Mesenchymal stem cell (in vitro differentiated cells and primary cell): ENCODE data around the gene WDR93.
A peak's percentile ranks its signal among the peaks of the same experiment; 100 is the strongest.

Experiments used
- DNase-seq: peaks from one replicate; pipeline ENCODE4 v3.0.0-alpha.2; 2013
- H2AFZ ChIP-seq: one replicate; pipeline ENCODE4 v1.6.1; 2013; ENCODE audit warnings: low read depth, mild to moderate bottlenecking, control low read depth, inconsistent platforms, low read length, moderate library complexity
- H2AK5ac ChIP-seq: 2 replicates; pipeline ENCODE4 v1.6.1; 2013; ENCODE audit warnings: low read length, moderate library complexity, mild to moderate bottlenecking, inconsistent platforms; ENCODE audit not compliant: severe bottlenecking
- H2BK120ac ChIP-seq: one replicate; pipeline ENCODE4 v1.6.1; 2013; ENCODE audit warnings: low read depth, mild to moderate bottlenecking, inconsistent platforms, low read length, moderate library complexity
- H2BK12ac ChIP-seq, 2 experiments: one replicate each; pipeline ENCODE4 v1.6.1; 2013; ENCODE audit warnings: inconsistent platforms in 2 of 2, low read length in 2 of 2, mild to moderate bottlenecking in 2 of 2, moderate library complexity in 2 of 2, control low read depth in 1 of 2
- H2BK15ac ChIP-seq: one replicate; pipeline ENCODE4 v1.6.1; 2013; ENCODE audit warnings: mild to moderate bottlenecking, low read depth, inconsistent platforms; ENCODE audit not compliant: poor library complexity, severe bottlenecking
- H2BK5ac ChIP-seq: 2 replicates; pipeline ENCODE4 v1.6.1; 2013; ENCODE audit warnings: low read depth, mild to moderate bottlenecking, low read length, control low read depth, inconsistent platforms; ENCODE audit not compliant: poor library complexity, severe bottlenecking
- H3K14ac ChIP-seq, 2 experiments: one replicate each; pipeline ENCODE4 v1.6.1; 2013; ENCODE audit warnings: inconsistent platforms in 2 of 2, low read length in 2 of 2, control low read depth in 1 of 2, mild to moderate bottlenecking in 1 of 2, moderate library complexity in 1 of 2
- H3K18ac ChIP-seq, 2 experiments: one replicate each; pipeline ENCODE4 v1.6.1; 2013; ENCODE audit warnings: inconsistent platforms in 2 of 2, low read length in 2 of 2, control low read depth in 1 of 2, low read depth in 1 of 2, mild to moderate bottlenecking in 1 of 2
- H3K23ac ChIP-seq, 2 experiments: one replicate each; pipeline ENCODE4 v1.6.1; 2013; ENCODE audit warnings: inconsistent platforms in 2 of 2, low read length in 2 of 2, mild to moderate bottlenecking in 2 of 2, moderate library complexity in 2 of 2, control low read depth in 1 of 2
- H3K27ac ChIP-seq: 2 replicates; pipeline ENCODE4 v1.5.1; 2013; ENCODE audit warnings: mild to moderate bottlenecking, moderate library complexity, low read length, control low read depth, inconsistent platforms; ENCODE audit not compliant: poor library complexity, severe bottlenecking
- H3K27me3 ChIP-seq, 2 experiments: 2 replicates each; pipeline versions ENCODE4 v1.6.1 to v1.7.0; 2013; ENCODE audit warnings: low read length in 2 of 2, mild to moderate bottlenecking in 2 of 2, moderate library complexity in 2 of 2, control low read depth in 1 of 2, inconsistent platforms in 1 of 2; ENCODE audit not compliant: control insufficient read depth in 1 of 2, insufficient read depth in 1 of 2
- H3K36me3 ChIP-seq, 2 experiments: 2 replicates each; pipeline versions ENCODE4 v1.6.1 to v1.7.0; 2013; ENCODE audit warnings: low read length in 2 of 2, control low read depth in 1 of 2, inconsistent platforms in 1 of 2, low read depth in 1 of 2, mild to moderate bottlenecking in 1 of 2; ENCODE audit not compliant: insufficient read depth in 2 of 2, control insufficient read depth in 1 of 2
- H3K4ac ChIP-seq, 2 experiments: one replicate each; pipeline ENCODE4 v1.6.1; 2013; ENCODE audit warnings: inconsistent platforms in 2 of 2, low read length in 2 of 2, mild to moderate bottlenecking in 2 of 2, moderate library complexity in 2 of 2, control low read depth in 1 of 2, low read depth in 1 of 2
- H3K4me1 ChIP-seq: 2 replicates; pipeline ENCODE4 v1.6.1; 2013; ENCODE audit warnings: low read depth, low read length, control low read depth; ENCODE audit not compliant: control insufficient read depth, insufficient read depth
- H3K4me2 ChIP-seq: 2 replicates; pipeline ENCODE4 v1.6.1; 2013; ENCODE audit warnings: low read length, mild to moderate bottlenecking, inconsistent platforms; ENCODE audit not compliant: poor library complexity, severe bottlenecking
- H3K4me3 ChIP-seq, 2 experiments: 2 replicates each; pipeline versions ENCODE4 v1.5.1 to v1.7.0; 2013; ENCODE audit warnings: low read length in 2 of 2, mild to moderate bottlenecking in 2 of 2, control low read depth in 1 of 2, low read depth in 1 of 2; ENCODE audit not compliant: insufficient read depth in 1 of 2
- H3K79me1 ChIP-seq: replicated peaks from 2 replicates; pipeline ENCODE4 v1.6.1; 2013; ENCODE audit warnings: mild to moderate bottlenecking, control low read depth, low read length, inconsistent platforms; ENCODE audit not compliant: poor library complexity, severe bottlenecking
- H3K9ac ChIP-seq: 2 replicates; pipeline ENCODE4 v1.7.0; 2013; ENCODE audit warnings: mild to moderate bottlenecking, low read length, moderate library complexity
- H3K9me3 ChIP-seq: 2 replicates; pipeline ENCODE4 v1.7.0; 2013; ENCODE audit warnings: mild to moderate bottlenecking, low read length; ENCODE audit not compliant: control insufficient read depth
- H4K8ac ChIP-seq: one replicate; pipeline ENCODE4 v1.6.1; 2013; ENCODE audit warnings: inconsistent platforms, mild to moderate bottlenecking, low read length, moderate library complexity
- H4K91ac ChIP-seq: one replicate; pipeline ENCODE4 v1.6.1; 2013; ENCODE audit warnings: mild to moderate bottlenecking, low read length, inconsistent platforms
- WGBS: methylation state at CpG from one replicate; pipeline ENCODE4 v1.1.7; 2013; ENCODE audit warnings: mixed read lengths; 5-methylcytosine and 5-hydroxymethylcytosine counted together

WDR93 gene

DNA sequence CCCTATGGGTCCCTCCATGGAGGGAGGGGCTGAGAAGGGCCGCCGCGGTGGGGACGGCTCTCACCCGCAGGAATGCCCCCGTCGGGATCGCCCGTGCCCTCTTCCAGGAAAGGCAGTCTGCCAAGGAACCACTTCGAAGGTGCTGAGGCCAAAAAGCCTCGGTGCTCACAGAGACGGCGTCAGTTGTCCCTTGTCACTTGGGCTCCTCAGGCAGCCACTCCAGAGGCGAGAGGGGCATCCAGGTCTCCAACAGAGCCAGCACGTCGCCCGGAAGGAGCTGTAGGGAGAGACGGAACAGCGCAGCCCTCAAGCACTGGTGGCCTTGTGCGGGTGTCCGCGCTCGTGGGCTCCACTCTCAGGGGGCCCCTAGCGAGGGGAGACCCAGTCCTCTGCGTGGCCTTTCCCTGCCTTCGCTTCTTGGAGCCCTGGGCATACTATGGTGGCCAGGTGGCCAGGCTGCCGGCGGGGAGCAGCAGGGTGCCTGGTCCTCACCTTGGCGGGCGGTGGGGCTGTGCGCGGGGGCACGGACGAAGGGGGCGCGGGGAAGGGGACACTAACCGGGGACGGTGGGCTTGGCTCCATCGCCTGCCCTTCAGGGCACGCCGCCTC lies 59.4 kb downstream of the WDR93 start:
- peak overlapping the region; percentile 92 for H3K4me2 ChIP-seq
- H2BK15ac ChIP-seq: no peak overlapping the region
- H2BK120ac ChIP-seq: no peak overlapping the region
- H3K18ac ChIP-seq: no peak overlapping the region
- no peak overlapping the region for H3K27ac ChIP-seq
- no peak overlapping the region for H3K14ac ChIP-seq
- H2AFZ ChIP-seq: no peak overlapping the region
- peak overlapping the region; percentile 40 for H3K9ac ChIP-seq
- no peaks in the 10 kb centered on the region for H3K79me1 ChIP-seq
- H2BK5ac ChIP-seq: no peak overlapping the region
- no peak overlapping the region for H2BK12ac ChIP-seq
- H3K9me3 ChIP-seq: no peaks in the 10 kb centered on the region
- no peak overlapping the region for H4K8ac ChIP-seq
- H3K4ac ChIP-seq: no peak overlapping the region
- WGBS: 4% methylated on average over 40 of the region's 41 CpGs
- peaks cover 18% of the 10 kb centered on the region for H3K4me1 ChIP-seq
- no peak overlapping the region for H2AK5ac ChIP-seq
- H4K91ac ChIP-seq: no peak overlapping the region
- H3K27me3 ChIP-seq: peaks cover 45 to 52% of the 10 kb centered on the region in 2 experiments
- H3K36me3 ChIP-seq: no peaks in the 10 kb centered on the region
- peak overlapping the region; percentile 64 to 77 for H3K4me3 ChIP-seq
- no peak for DNase-seq
- peak overlapping the region in 1 of 2 experiments; percentile 57 for H3K23ac ChIP-seq

DNA sequence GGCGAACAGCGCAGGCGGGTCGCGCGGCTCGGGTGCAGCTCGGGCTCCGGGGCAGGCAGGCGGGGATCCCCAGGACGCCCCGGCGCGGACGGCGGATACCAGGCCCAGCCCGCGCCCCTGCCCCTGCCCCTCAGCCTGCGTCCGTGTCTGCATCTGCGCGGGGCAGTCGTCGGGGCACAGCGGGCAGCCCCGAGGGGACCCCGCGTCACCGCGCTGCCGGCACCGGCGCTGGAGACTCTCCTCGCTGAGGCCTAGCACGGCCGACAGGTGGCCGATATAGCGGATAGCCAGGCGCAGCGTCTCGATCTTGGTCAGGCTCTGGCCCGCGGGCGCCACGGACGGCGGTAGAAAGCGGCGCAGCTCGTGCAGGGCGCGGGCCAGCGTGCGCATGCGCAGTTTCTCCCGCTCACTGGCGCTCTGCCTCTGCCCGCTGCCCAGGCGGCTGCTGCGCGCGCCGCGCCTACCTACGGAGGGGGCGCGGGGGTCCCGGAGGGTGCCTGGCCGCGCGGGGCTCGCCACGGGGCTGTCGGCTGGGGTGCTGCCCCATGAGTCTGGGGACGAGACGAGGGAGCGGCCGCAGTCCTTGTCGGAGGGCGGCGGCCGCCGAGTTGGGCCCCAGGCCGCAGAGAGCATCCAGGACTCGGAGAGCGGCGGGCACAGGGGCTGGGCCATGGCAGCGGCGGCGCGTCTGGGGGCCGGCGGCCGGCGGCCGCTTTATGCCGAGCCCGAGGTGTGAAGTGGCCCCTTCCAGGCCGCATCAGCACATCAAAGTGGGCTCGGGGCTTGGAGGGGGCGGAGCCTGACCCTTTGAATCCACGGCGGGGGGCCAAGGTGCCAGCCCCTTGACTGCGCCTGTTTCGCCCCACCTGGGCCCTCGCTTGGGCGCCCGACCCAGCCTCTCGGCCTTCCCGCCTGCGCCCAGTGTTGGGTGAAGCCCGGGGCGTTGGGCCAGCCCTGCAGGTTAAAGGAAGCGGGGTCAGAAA lies 60.2 kb downstream of the WDR93 start, which contains the start of gene MESP1:
MESP1 (minus strand) TSS at position 690 of the 983 bp plus-strand sequence; CDS start at position 672, 18 bp downstream.
- Histone ChIP-seq H2BK120ac (peak within 1 kb of the TSS; percentile 55), H3K9me3 (no peaks in the 10 kb centered on the region), H3K27ac (no peak within 1 kb of the TSS), H3K18ac (peak within 1 kb of the TSS; percentile 22 to 90), H3K23ac (peak within 1 kb of the TSS in 1 of 2 experiments; percentile 57), H3K4me1 (peaks cover 18% of the 10 kb centered on the region), H3K36me3 (no peaks in the 10 kb centered on the region), H3K4me3 (peak within 1 kb of the TSS; percentile 64 to 77), H2BK15ac (peak within 1 kb of the TSS; percentile 89), H2AFZ (peak within 1 kb of the TSS; percentile 76), H3K4ac (peak within 1 kb of the TSS in 1 of 2 experiments; percentile 37), H3K9ac (peak within 1 kb of the TSS; percentile 79), H3K79me1 (no peaks in the 10 kb centered on the region), H4K91ac (no peak within 1 kb of the TSS), H2AK5ac (no peak within 1 kb of the TSS), H4K8ac (peak within 1 kb of the TSS; percentile 86), H2BK5ac (no peak within 1 kb of the TSS), H2BK12ac (no peak within 1 kb of the TSS), H3K4me2 (peak within 1 kb of the TSS; percentile 92), H3K14ac (no peak within 1 kb of the TSS), H3K27me3 (peaks cover 37 to 44% of the 10 kb centered on the region in 2 experiments)
- 4% methylated on average over 105 of the region's 114 CpGs for WGBS
- peak; percentile 91 for DNase-seq

DNA sequence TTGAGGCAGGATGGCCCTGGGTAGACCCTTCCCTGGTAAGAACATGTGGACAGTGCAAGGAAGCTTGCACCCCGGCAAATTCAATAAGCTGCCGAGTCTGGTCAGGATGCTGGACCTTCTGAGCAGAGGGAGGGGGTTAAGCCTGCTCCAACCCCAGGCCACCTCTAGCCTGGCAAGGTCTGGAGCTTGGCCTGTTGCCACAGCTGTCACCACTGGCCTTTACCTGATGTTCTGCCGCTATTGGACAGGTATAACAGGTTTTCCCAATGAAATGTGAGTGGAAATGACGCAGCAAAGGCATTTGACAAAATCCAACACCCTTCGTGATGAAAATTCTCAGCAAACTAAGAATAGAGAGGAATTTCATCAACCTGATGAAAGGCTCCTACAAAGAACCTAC lies 61.1 kb downstream of the WDR93 start:
- H2AFZ ChIP-seq: no peak overlapping the region
- H3K23ac ChIP-seq: no peak overlapping the region
- no peak overlapping the region for H3K4me2 ChIP-seq
- no peak for DNase-seq
- no peak overlapping the region for H3K9ac ChIP-seq
- peaks cover 30 to 35% of the 10 kb centered on the region in 2 experiments for H3K27me3 ChIP-seq
- H3K9me3 ChIP-seq: no peaks in the 10 kb centered on the region
- H4K8ac ChIP-seq: no peak overlapping the region
- no peak overlapping the region for H3K4me3 ChIP-seq
- H3K18ac ChIP-seq: no peak overlapping the region
- no peak overlapping the region for H3K27ac ChIP-seq
- H4K91ac ChIP-seq: no peak overlapping the region
- no peak overlapping the region for H2BK120ac ChIP-seq
- no peak overlapping the region for H3K14ac ChIP-seq
- H3K36me3 ChIP-seq: no peaks in the 10 kb centered on the region
- no peak overlapping the region for H2BK5ac ChIP-seq
- H3K79me1 ChIP-seq: no peaks in the 10 kb centered on the region
- no peak overlapping the region for H3K4ac ChIP-seq
- 88% methylated on average over 5 of the region's 5 CpGs for WGBS
- no peak overlapping the region for H2BK12ac ChIP-seq
- no peak overlapping the region for H2BK15ac ChIP-seq
- no peak overlapping the region for H2AK5ac ChIP-seq
- H3K4me1 ChIP-seq: peaks cover 16% of the 10 kb centered on the region

DNA sequence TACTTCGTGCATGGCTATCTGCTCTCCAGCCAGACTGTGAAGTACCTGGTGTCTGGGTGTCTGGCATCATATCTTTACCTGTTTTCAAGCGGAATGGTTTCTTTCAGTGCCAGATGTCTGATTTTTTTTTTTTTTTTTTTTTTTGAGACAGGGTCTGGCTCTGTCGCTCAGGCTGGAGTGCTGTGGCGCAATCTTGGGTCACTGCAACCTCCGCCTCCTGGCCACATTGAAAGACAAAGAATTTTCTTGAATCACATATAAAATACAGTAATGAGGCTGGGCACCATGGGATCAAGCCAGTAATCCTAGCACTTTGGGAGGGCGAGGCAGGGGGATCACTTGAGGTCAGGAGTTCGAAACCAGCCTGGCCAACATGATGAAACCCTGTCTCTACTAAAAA lies 63.2 kb downstream of the WDR93 start:
- Histone ChIP-seq H4K91ac (no peak overlapping the region), H3K4me2 (no peak overlapping the region), H2BK15ac (no peak overlapping the region), H3K18ac (no peak overlapping the region), H4K8ac (no peak overlapping the region), H2BK120ac (no peak overlapping the region), H2BK5ac (no peak overlapping the region), H3K4me3 (no peak overlapping the region), H3K14ac (no peak overlapping the region), H3K23ac (no peak overlapping the region), H2BK12ac (no peak overlapping the region), H3K36me3 (no peaks in the 10 kb centered on the region), H3K4me1 (peaks cover 10% of the 10 kb centered on the region), H3K27me3 (peaks cover 12 to 14% of the 10 kb centered on the region in 2 experiments), H3K79me1 (no peaks in the 10 kb centered on the region), H3K9me3 (no peaks in the 10 kb centered on the region), H2AFZ (no peak overlapping the region), H2AK5ac (no peak overlapping the region), H3K27ac (no peak overlapping the region), H3K9ac (no peak overlapping the region), H3K4ac (no peak overlapping the region)
- 77% methylated on average over 3 of the region's 7 CpGs for WGBS
- DNase-seq: no peak
